Measurements from ENCODE around the gene POU6F2.

DNA sequence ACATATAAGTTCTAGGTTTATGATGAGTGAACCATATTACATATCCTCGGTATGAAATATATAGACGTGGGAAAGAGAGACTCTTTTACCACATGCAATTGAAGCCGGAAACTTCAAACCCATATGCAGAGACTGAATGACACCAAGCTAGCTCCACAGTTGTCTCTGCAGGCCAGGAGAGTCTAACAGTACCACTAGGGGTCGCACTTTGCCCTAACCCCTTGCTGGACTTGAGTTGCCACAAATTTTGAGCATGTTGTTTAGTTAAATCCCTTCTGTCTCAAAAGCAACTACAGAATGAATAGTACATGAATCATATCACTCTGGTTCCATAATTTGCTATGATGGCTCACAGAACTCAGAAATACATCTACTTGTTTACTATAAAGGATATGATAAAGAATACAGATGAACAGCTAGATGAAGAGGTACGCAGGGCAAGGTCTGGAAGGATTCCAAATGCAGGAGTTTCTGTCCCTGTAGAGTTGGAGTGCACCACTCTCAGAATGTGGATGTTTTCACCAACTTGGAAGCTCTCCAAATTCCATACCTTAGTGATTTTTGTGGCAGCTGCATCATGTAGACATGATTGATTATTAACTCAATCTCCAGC is 476.1 kb downstream of the POU6F2 start:
- TF ChIP-seq, protein P1, sequence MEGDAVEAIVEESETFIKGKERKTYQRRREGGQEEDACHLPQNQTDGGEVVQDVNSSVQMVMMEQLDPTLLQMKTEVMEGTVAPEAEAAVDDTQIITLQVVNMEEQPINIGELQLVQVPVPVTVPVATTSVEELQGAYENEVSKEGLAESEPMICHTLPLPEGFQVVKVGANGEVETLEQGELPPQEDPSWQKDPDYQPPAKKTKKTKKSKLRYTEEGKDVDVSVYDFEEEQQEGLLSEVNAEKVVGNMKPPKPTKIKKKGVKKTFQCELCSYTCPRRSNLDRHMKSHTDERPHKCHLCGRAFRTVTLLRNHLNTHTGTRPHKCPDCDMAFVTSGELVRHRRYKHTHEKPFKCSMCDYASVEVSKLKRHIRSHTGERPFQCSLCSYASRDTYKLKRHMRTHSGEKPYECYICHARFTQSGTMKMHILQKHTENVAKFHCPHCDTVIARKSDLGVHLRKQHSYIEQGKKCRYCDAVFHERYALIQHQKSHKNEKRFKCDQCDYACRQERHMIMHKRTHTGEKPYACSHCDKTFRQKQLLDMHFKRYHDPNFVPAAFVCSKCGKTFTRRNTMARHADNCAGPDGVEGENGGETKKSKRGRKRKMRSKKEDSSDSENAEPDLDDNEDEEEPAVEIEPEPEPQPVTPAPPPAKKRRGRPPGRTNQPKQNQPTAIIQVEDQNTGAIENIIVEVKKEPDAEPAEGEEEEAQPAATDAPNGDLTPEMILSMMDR (IDR thresholded peaks at IDR 0.05; ENCODE audit: insufficient read depth, low read length): peak; percentile 87
- no peak for TF ChIP-seq GABPA (IDR thresholded peaks at IDR 0.05; ENCODE audit: low read depth)

Measured in HL-60 (cell line).